ENCODE data around the gene TET3.

DNA sequence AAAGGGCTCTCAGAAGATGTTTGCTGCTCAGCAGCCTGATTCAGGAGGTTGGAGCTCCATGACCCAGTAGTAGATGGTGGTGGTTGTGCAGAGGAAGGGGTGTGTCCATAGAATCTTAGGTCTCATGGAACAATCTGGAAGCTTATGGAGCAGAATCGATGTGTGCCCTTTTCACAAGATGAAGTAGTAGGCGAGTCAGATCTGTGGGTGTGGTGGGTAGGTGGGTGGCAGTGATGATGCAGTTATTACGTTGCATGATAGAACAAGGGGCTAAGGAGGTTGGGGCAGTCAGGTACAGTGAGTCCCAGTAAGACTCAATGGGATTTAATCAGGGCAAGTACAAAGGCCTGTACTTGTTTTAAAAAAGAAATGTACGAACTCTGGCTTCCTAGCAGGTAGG is 9.1 kb downstream of the TET3 start:
- TF ChIP-seq EZH2phosphoT487 (IDR thresholded peaks at IDR 0.05; ENCODE audit: low read depth, severe bottlenecking, unreplicated experiment) (no peak), CTCF (IDR thresholded peaks at IDR 0.05; ENCODE audit: poor library complexity) (no peak), EZH2 (IDR thresholded peaks at IDR 0.05; ENCODE audit: borderline replicate concordance) (no peak)
